Omental fat pad (tissue), 4 donors: Measurements from ENCODE around the gene MRPS27. TPM values are rescaled to one million over a fixed set of nuclear protein-coding genes. Genes with fewer than 3 reads are reported as not detected.

ENCODE experiments used
- ATAC-seq: fragments of 150-250 bp; one replicate; pipeline ENCODE4 v1.9.1; 2016; ENCODE audit warnings: mild to moderate bottlenecking, moderate library complexity; ENCODE audit not compliant: low FRiP score
- DNase-seq: peaks from one replicate; pipeline ENCODE4 v3.0.0-alpha.2; 2019; ENCODE audit warnings: low spot score
- CTCF ChIP-seq, 3 donors: fragments of 450-650 bp; IDR thresholded peaks; one replicate each; pipeline ENCODE4 v1.5.1; 2016 to 2017; ENCODE audit warnings: antibody characterized with exemption in 3 of 3, mild to moderate bottlenecking in 3 of 3, moderate library complexity in 2 of 3
- total RNA-seq, 4 donors: library from RNA; depleted of rRNA; stranded (reverse); fragments of >200 nt; gene quantifications; one replicate each; pipeline ENCODE4 v1.1.0, GENCODE V29; 2016

Gene MRPS27
- total RNA-seq, 4 donors from 2014 or later, result 45.4 to 53.9 (median 51.4) TPM

DNA sequence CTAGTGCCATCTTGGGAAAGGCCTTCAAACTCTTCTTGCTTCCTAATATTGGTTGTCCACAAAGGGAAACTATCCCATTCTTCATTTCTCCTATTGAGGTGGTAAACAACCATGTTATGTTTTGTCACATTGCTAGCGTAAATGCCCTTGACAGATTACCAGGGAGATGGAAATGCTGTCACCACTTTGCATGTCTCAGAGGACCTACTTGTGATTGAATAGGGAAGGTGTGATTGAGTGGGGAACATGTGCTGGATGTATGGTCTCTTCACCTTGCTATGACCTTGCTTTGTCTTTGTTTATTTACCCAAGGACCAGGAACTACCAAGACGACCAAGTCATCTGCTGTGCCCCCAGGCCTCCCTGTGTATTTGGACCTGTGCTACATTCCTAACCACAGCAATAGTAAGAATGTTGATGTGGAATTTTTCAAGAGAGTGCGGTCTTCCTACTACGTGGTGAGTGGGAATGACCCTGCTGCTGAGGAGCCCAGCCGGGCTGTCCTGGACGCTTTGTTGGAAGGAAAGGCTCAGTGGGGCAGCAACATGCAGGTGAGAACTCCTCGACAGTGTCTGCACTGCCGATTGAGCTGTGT lies 116.7 kb downstream of the MRPS27 start:
- no peak for TF ChIP-seq CTCF (IDR thresholded peaks at IDR 0.05)
- DNase-seq (no peak), ATAC-seq (no peak)

GRCh38 chr5:72202331-72202825 lies 117.7 kb downstream of the MRPS27 start:
- ATAC-seq (no peak), DNase-seq (no peak)
- TF ChIP-seq CTCF (IDR thresholded peaks at IDR 0.05), result no peak

- ATAC-seq, result no peak
- DNase-seq, result no peak
- TF ChIP-seq CTCF (IDR thresholded peaks at IDR 0.05), result no peak
Measured at GRCh38 chr5:72199681-72200080, 120.4 kb downstream of the MRPS27 start.

- no peak for DNase-seq
- no peak for TF ChIP-seq CTCF (IDR thresholded peaks at IDR 0.05)
- ATAC-seq, result no peak
Measured at GRCh38 chr5:72197393-72197792, 122.6 kb downstream of the MRPS27 start.

- TF ChIP-seq CTCF (IDR thresholded peaks at IDR 0.05), result no peak
- no peak for DNase-seq
- no peak for ATAC-seq
Measured at GRCh38 chr5:72195581-72195980, 124.5 kb downstream of the MRPS27 start.

DNA sequence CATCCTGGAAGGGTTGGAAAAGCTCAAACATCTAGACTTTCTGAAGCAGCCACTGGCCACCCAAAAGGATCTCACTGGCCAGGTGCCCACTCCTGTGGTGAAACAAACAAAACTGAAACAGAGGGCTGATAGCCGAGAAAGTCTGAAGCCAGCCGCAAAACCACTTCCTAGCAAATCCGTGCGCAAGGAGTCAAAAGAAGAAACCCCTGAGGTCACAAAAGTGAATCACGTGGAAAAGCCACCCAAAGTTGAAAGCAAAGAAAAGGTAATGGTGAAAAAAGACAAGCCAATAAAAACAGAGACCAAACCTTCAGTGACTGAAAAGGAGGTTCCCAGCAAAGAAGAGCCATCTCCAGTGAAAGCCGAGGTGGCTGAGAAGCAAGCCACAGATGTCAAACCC lies 125.2 kb downstream of the MRPS27 start:
- TF ChIP-seq CTCF (IDR thresholded peaks at IDR 0.05), result no peak
- no peak for DNase-seq
- ATAC-seq, result no peak

GRCh38 chr5:72191404-72191803 lies 128.6 kb downstream of the MRPS27 start:
- DNase-seq (no peak), ATAC-seq (no peak)
- TF ChIP-seq CTCF (IDR thresholded peaks at IDR 0.05), result no peak
